ENCODE data around the gene GPC1. TPM values are rescaled to one million over a fixed set of nuclear protein-coding genes. Genes with fewer than 3 reads are reported as not detected.

GPC1 gene
- total and polyA plus RNA-seq, 2 experiments from 2014 or later = 9.0 to 46.2 TPM

GRCh38 chr2:240482141-240482540, 46.7 kb downstream of the GPC1 start (continued):
- TF ChIP-seq ETS1 (IDR thresholded peaks at IDR 0.05) = no peak

GRCh38 chr2:240491483-240491882, 56.0 kb downstream of the GPC1 start:
- ATAC-seq (no peak), DNase-seq (ENCODE audit: low spot score) (no peak)
- Histone ChIP-seq H3K27me3 (ENCODE audit: insufficient read depth) (no peaks in the 10 kb centered on the region), H3K4me3 (no peak overlapping the region), H4K20me1 (replicated peaks; ENCODE audit: insufficient read depth) (no peaks in the 10 kb centered on the region), H3K79me2 (replicated peaks; ENCODE audit: insufficient read depth) (no peaks in the 10 kb centered on the region), H3F3A (replicated peaks; ENCODE audit: low read depth) (no peaks in the 10 kb centered on the region), H3K27ac (ENCODE audit: low read depth) (no peak overlapping the region), H3K9me2 (ENCODE audit: insufficient read depth) (peaks cover 2% of the 10 kb centered on the region; the same call in 1 of the 2 replicates), H2AFZ (no peak overlapping the region), H3K36me3 (ENCODE audit: insufficient read depth) (no peaks in the 10 kb centered on the region), H3K4me1 (ENCODE audit: insufficient read depth) (no peaks in the 10 kb centered on the region), H3K4me2 (no peak overlapping the region)
- H3K4me3 Mint-ChIP-seq = no peak overlapping the region
- peaks cover 17% of the 10 kb centered on the region for H3K36me3 Mint-ChIP-seq (ENCODE audit: low read depth)
- H3K27ac Mint-ChIP-seq = no peak overlapping the region
- H3K27me3 Mint-ChIP-seq (ENCODE audit: insufficient read depth, low read depth, poor library complexity) = peaks cover 2% of the 10 kb centered on the region
- TF ChIP-seq REST (IDR thresholded peaks at IDR 0.05; ENCODE audit: unreplicated experiment) (no peak), CREB1 (CRISPR knock-in tag; IDR thresholded peaks at IDR 0.05; ENCODE audit: low read depth) (no peak), POLR2AphosphoS5 (IDR thresholded peaks at IDR 0.05; ENCODE audit: low read depth) (no peak), EZH2 (IDR thresholded peaks at IDR 0.05; ENCODE audit: low read depth, unreplicated experiment) (no peak), CTCF (conservative IDR thresholded peaks at IDR 0.05; ENCODE audit: low read depth in 2 of 2) (no peak), STAT1 (IDR thresholded peaks at IDR 0.05; ENCODE audit: unreplicated experiment) (no peak)
- H3K9me3 Mint-ChIP-seq = peaks cover 71% of the 10 kb centered on the region
- no peaks in the 10 kb centered on the region; the same call in 2 of the 3 replicates for H3K4me1 Mint-ChIP-seq
